Stimulated activated CD4-positive, alpha-beta T cell treated with anti-CD3 and anti-CD28 coated beads, Interleukin-2, amount 100 ng/mL, for 48 hours (primary cell): ENCODE measurements around the gene CDK14.

Source experiments
- DNase-seq, 2 donors: peaks; one replicate each; pipeline ENCODE4 v3.0.0-alpha.2; 2020

Gene CDK14

GRCh38 chr7:90642978-90643377 lies 46.9 kb downstream of the CDK14 start:
- no peak for DNase-seq

GRCh38 chr7:90645784-90646183 lies 49.7 kb downstream of the CDK14 start:
- no peak for DNase-seq

- DNase-seq = no peak
Observed at GRCh38 chr7:90648107-90648506, 52.0 kb downstream of the CDK14 start.

GRCh38 chr7:90648834-90649233 lies 52.7 kb downstream of the CDK14 start:
- DNase-seq = no peak

- no peak for DNase-seq
Observed at GRCh38 chr7:90654718-90655427, 58.8 kb downstream of the CDK14 start.

GRCh38 chr7:90655566-90655965 lies 59.4 kb downstream of the CDK14 start:
- no peak for DNase-seq

GRCh38 chr7:90657481-90657880 lies 61.4 kb downstream of the CDK14 start:
- DNase-seq = no peak

- DNase-seq = no peak
Observed at GRCh38 chr7:90660100-90660499, 64.0 kb downstream of the CDK14 start.

- no peak for DNase-seq
Observed at GRCh38 chr7:90660819-90661218, 64.7 kb downstream of the CDK14 start.

- DNase-seq = no peak
Observed at GRCh38 chr7:90661290-90662151, 65.4 kb downstream of the CDK14 start.

GRCh38 chr7:90663176-90663575 lies 67.1 kb downstream of the CDK14 start:
- DNase-seq = no peak

- DNase-seq = no peak
Observed at GRCh38 chr7:90666186-90666585, 70.1 kb downstream of the CDK14 start.

GRCh38 chr7:90668992-90669391 lies 72.9 kb downstream of the CDK14 start:
- no peak for DNase-seq

GRCh38 chr7:90669492-90669891 lies 73.4 kb downstream of the CDK14 start:
- no peak for DNase-seq

- no peak for DNase-seq
Observed at GRCh38 chr7:90671571-90671970, 75.5 kb downstream of the CDK14 start.

GRCh38 chr7:90672210-90672609 lies 76.1 kb downstream of the CDK14 start:
- DNase-seq = no peak

- no peak for DNase-seq
Observed at GRCh38 chr7:90674625-90675024, 78.5 kb downstream of the CDK14 start.

- no peak for DNase-seq
Observed at GRCh38 chr7:90675982-90676381, 79.9 kb downstream of the CDK14 start.

- no peak for DNase-seq
Observed at GRCh38 chr7:90677486-90678404, 81.6 kb downstream of the CDK14 start.

GRCh38 chr7:90678986-90679385 lies 82.9 kb downstream of the CDK14 start:
- DNase-seq = no peak

GRCh38 chr7:90680484-90680883 lies 84.4 kb downstream of the CDK14 start:
- no peak for DNase-seq

- DNase-seq = no peak
Observed at GRCh38 chr7:90681336-90682022, 85.4 kb downstream of the CDK14 start.

- no peak for DNase-seq
Observed at GRCh38 chr7:90686146-90686545, 90.0 kb downstream of the CDK14 start.
